GM21390 (cell line): ENCODE results near the gene FHAD1.

Source experiments
- ATAC-seq: cut with Tn5 transposase; IDR thresholded peaks from one replicate; pipeline ENCODE4 v1.9.1; 2021; ENCODE audit not compliant: unreplicated experiment

The FHAD1 gene

DNA sequence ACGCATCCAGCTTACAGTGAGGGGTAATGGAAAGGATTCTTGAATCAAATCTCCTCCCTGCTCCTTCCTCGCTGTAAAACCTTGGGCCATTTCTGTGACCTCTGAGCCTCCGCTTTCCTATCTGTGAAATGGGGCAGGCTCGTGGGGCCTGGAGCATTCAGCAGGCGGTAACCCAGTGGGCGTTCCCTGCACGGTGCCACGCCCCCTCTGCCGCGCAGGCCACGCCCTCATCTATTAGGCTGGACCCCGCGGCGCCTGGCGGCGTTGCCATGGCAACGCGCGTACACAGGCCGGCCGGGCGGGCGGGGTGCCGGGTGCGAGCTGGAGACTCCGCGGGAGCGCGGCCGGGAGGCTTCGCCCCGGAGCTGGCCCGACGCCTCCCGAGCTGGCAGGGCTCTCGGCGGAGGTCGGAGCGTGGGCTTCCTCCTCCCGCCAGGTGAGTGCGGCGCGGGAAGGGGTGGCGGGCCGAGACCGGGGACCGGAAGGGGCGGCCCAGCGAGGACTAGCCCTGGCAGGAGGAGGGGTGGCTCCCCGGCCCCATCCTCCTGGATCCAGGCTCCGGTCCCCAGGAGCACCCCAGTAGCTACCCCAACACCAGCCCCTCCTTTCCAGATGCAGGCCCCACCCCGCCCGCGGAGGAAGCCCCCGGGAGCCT lies at the start of gene FHAD1:
TSS of gene FHAD1 (plus strand) at position 264 of the 655 bp plus-strand sequence. CDS start 4,562 bp downstream, outside the sequence.
- peak; percentile 56 for ATAC-seq

DNA sequence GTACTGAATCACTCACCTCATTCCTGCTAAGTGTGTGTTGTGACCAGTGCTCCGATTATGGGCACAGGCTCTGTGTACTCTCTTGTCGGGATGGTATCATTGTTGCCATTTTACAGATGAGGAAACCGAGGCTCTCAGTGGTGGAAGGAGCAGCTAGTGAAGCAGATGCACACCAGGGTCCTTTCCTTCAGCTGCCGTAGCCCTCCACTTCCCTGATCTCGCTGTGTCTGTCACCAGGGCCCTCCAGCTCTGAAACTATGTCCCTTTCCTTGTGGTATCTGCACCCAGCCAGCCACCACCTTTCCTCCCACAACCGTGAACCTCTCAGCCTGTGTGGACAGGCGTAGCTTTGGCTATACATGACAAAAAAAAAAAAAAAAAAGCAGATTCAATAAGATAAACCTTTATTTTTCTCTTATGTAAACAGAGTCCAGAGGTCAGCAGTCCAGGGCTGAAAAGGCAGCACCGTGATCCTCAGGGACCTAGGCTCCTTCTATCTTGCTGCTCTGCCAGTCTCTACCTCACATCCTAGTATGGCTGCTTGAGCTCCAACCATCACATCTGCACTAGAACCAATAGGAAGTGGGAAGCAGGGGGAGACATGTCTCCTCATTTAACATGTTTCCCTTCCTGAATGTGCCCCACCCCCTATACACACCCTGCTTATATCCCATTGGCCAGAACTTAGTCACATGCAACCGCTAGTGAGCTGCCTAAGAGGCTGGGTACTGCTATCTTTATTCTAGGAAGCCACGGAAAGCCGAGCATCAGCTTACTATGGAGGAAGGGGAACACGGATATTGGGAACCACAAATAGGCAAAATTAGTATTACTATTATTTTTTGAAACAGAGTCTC lies 49.2 kb upstream of the FHAD1 start:
- ATAC-seq = no peak

GRCh38 chr1:15198684-15199083 lies 48.3 kb upstream of the FHAD1 start:
- no peak for ATAC-seq

DNA sequence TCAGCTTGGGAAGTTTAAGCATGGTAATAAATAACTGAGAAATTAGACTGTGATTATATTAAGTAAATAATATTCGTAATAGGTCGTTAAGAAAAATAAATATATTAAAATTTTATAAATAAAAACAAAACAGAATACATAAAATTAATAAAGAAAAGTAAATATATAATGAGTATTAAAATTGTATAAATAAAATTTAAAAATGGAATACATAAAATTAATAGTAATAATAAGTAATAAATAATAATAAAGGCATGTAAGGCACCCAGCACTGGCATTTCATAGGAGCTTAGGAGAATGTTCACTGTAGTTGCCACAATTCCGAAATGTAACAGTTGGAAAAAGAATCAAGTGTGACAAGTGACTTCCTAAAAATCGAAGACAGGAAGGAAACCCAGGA lies 45.8 kb upstream of the FHAD1 start:
- no peak for ATAC-seq

GRCh38 chr1:15201849-15202551 lies 45.0 kb upstream of the FHAD1 start:
- ATAC-seq = no peak

GRCh38 chr1:15204931-15205330 lies 42.1 kb upstream of the FHAD1 start:
- ATAC-seq = no peak

- ATAC-seq = no peak
Observed at GRCh38 chr1:15205586-15206346, 41.3 kb upstream of the FHAD1 start.

DNA sequence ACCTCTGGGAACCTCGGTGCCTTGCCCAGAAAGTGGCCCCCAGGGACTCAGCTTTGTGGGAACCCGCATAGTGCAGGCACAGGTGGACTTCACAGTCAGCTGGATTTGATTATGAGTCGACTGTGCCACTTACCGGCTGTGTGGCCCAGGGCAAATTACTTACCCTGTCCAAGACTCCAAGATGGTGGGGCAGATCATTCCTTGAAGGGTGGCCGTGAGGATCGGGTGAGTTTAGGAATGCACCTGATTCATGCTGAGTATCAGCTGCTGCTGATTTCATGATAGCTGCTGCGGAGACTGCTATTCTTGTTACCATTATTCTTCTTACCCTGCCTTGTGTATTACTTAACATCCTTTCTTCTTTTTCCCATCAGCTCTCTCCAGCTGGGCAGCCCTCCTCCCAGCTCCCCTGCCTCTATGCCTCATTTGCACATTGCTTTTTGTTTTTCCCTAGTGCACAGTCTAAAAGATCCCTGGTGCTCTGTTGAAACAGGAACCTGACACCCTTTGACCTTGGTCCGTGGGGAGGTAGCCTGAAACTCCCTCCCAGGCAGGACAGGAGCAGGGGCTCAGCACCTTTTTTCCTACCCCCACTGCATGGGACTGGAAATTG lies 40.5 kb upstream of the FHAD1 start:
- no peak for ATAC-seq

DNA sequence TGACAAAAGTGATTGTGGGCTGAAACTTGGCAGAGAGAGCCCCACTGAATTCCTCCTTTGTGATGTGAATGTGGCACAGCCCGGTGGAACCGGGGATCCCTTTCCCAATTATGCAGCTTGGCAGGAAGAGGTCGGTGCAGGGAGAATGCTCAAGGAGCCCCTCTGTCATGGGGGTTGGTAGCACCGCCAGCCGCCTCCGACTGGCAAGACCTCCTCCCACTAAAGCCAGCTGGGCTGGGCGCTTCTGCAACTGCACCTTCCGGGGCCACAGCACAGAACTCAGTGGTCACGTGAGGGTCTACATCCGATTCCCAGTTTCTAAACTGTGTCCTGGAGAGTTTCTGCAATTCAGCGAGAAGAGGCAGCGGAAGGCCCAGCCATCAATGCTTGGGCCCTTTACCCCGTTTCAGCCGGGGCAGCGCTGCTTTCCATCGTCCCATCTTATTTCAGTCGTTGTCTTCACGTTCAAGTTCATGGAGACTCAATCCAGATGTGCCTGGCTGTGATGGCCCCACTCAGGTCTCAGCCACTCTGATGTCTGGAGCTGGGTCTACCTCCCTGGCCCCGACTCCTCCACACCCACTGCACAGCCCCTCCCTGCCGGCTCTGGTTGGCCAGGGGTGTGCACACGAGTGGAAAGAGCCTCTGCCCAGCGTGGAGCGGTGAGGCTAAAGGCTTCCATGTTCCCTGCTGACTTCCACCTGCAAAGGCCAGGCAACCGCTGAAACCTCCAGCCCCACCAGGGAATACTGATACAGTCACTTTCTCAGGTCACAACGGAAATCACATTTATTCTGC lies 39.8 kb upstream of the FHAD1 start:
- ATAC-seq = no peak

DNA sequence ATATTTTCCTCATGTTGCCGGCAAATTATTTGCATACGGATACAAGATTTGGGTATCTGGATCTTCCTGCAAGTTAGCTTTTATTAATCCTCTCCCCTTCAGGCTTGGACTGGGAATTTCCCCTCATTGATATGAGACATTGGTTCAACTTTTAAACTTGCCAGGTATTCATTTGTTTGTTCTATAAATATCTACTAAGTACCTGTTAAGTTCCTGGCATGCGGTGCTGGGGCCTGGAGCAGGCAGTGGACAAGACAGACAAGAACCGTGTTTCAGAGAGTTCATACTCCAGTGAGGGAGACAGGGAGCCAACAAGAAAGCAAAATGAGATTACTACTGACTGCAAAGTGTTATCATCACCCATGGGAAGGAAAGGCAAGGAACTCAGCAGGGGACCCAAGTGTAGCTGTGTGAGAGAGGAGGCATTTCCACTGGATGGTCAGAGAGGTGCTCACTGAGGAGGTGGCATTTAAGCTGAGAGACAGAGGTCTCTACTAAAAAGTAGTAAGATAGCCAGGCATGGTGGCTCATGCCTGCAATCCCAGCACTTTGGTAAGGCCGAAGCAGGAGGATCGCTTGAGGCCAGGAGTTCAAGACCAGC lies 39.1 kb upstream of the FHAD1 start:
- ATAC-seq = no peak

DNA sequence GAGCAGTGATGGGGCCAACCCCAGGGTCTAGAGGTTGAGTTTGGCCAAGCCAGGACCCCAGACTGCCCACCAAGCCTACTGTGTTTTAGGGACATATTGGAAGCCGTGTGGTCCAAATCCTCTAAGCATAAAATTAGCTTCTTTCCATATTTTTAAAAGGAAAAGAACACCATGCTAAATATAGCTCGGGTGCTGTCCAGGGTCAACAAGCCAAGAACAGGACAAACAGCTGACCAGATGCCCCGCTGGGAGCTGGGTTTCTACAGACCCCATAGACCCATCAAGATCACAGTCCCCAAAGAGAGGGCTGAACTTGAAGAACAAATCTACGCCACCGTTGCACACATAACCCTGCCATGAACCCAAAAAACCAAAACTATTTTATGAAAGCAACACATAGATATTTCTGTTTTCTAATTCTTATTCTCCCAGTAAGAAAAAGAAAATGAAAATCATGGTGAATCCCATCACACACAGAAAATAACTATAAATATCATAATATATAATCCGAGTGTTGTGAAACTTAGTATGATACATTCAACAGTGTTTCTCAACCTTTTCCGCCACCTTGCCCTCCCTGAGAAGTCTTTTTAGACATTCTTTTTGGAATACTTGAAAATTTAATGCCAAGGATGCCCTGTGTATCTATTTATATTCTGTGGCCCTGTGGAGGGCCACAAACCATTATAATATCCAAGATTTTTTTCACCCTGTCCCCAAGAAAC lies 36.2 kb upstream of the FHAD1 start:
- ATAC-seq = no peak

DNA sequence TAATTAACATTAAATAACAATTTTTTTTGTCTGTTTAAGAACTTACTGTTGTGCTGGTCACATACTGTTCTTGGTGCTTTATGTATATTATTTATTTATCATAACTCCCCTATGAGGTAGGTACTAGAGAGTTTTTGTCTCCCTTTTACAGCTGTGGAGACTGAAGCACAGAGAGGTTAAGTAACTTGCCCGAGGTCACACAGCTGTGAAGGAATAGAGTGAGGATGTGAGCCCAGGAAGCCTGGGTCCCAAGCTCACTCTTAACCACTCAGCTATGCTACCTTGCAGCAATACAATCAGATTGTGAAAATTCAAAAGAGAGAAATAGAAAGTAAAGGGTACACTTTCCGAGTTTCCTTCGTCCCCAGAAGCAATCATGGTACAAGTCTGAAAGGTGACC lies 35.6 kb upstream of the FHAD1 start:
- ATAC-seq = no peak

- ATAC-seq = no peak
Observed at GRCh38 chr1:15212216-15212953, 34.6 kb upstream of the FHAD1 start.

- no peak for ATAC-seq
Observed at GRCh38 chr1:15212954-15213291, 34.1 kb upstream of the FHAD1 start.

GRCh38 chr1:15213341-15213821 lies 33.6 kb upstream of the FHAD1 start:
- ATAC-seq = no peak

GRCh38 chr1:15214527-15214926 lies 32.5 kb upstream of the FHAD1 start:
- ATAC-seq = no peak

GRCh38 chr1:15215116-15215515 lies 31.9 kb upstream of the FHAD1 start:
- no peak for ATAC-seq

DNA sequence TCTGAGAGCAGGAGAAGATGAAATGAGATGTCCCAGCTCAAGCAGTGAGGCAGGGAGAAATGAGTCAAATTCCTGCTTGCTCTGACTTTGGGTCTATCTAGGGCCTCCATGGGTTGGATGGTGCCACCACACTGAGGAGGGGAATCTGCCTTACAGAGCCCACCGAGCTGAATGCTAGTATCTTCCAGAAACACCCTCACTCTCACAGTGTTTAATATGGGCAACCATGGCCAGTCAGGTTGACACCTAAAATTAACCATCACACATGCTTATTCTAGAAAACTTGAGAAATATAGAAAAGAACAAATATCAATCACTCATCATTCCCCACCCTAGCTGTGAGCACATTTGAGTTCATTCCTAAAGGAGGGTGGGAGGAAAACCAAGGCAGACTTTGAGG lies 29.4 kb upstream of the FHAD1 start:
- ATAC-seq = no peak
